ENCODE results near the gene ZBTB3. TPM values are rescaled to one million over a fixed set of nuclear protein-coding genes. Genes with fewer than 3 reads are reported as not detected.

Gene ZBTB3
- total and polyA plus RNA-seq, 2 of the 13 experiments (the other 11 are each of a cell fraction or from before 2014, with no cell fraction given) = 3.4 to 5.2 TPM

GRCh38 chr11:62727165-62727871 is 26.6 kb downstream of the ZBTB3 start, which contains the start of gene HNRNPUL2 (continued):
- peak; percentile 93 for TF ChIP-seq IKZF4 (CRISPR knock-in tag; IDR thresholded peaks at IDR 0.05; ENCODE audit: borderline replicate concordance, low read depth, not compliant biosample characterization)
- TF ChIP-seq ZNF274 (CRISPR knock-in tag; IDR thresholded peaks at IDR 0.05) = peak; percentile 80; the same call in 1 of the 2 replicates
- peak; percentile 48; the same call in 1 of the 2 replicates for TF ChIP-seq MAZ (IDR thresholded peaks at IDR 0.05; ENCODE audit: borderline replicate concordance, low read depth, low read length)
- peak; percentile 95; the same call in 1 of the 2 replicates for TF ChIP-seq MAZ (CRISPR knock-in tag; IDR thresholded peaks at IDR 0.05; ENCODE audit: low read depth)
- TF ChIP-seq CHCHD3 (CRISPR knock-in tag; IDR thresholded peaks at IDR 0.05) = no peak
- TF ChIP-seq ZNF530 (CRISPR knock-in tag; IDR thresholded peaks at IDR 0.05; ENCODE audit: low read depth) = no peak
- 0 out of 2 replicates have a peak, but pooled peaks have one; percentile 61 for TF ChIP-seq ZNF205 (CRISPR knock-in tag; IDR thresholded peaks at IDR 0.05)
- peak; percentile 83; the same call in 1 of the 2 replicates for TF ChIP-seq SMAD1 (CRISPR knock-in tag; IDR thresholded peaks at IDR 0.05; ENCODE audit: borderline replicate concordance, low read depth)
- no peak for TF ChIP-seq NFRKB (IDR thresholded peaks at IDR 0.05)
- peak; percentile 73; the same call in 1 of the 2 replicates for TF ChIP-seq KDM4B (CRISPR knock-in tag; IDR thresholded peaks at IDR 0.05)
- TF ChIP-seq ZNF407 (CRISPR knock-in tag; IDR thresholded peaks at IDR 0.05; ENCODE audit: not compliant biosample characterization) = no peak
- peak; percentile 63 for TF ChIP-seq FOXA3 (CRISPR knock-in tag; IDR thresholded peaks at IDR 0.05)
- TF ChIP-seq ZNF75D (CRISPR knock-in tag; IDR thresholded peaks at IDR 0.05; ENCODE audit: borderline replicate concordance) = no peak
- TF ChIP-seq ZNF766 (CRISPR knock-in tag; IDR thresholded peaks at IDR 0.05; ENCODE audit: borderline replicate concordance) = peak; percentile 95
- peak; percentile 19; the same call in 1 of the 2 replicates for TF ChIP-seq ZNF629 (CRISPR knock-in tag; conservative IDR thresholded peaks at IDR 0.05)
